Osteocyte (in vitro differentiated cells): ENCODE results near the gene ATF7. TPM values are rescaled to one million over a fixed set of nuclear protein-coding genes. Genes with fewer than 3 reads are reported as not detected.
A peak's percentile ranks its signal among the peaks of the same experiment; 100 is the strongest.
"Not testable (repeated sequence)": the region's sequence is repeated elsewhere in the genome, so short reads cannot be mapped to it uniquely, and the experiment has no call there.

Source experiments
- DNase-seq: peaks from one replicate; pipeline ENCODE4 v3.0.0; 2021; ENCODE audit warnings: mixed read lengths; ENCODE audit not compliant: unreplicated experiment; ENCODE audit errors: extremely low spot score
- H3K27ac Mint-ChIP-seq: one replicate; pipeline ENCODE4 v1.8.0; 2021; ENCODE audit warnings: mild to moderate bottlenecking, mixed read lengths; ENCODE audit not compliant: unreplicated experiment
- H3K27me3 Mint-ChIP-seq: one replicate; pipeline ENCODE4 v1.8.0; 2021; ENCODE audit warnings: mixed read lengths; ENCODE audit not compliant: unreplicated experiment
- H3K36me3 Mint-ChIP-seq: one replicate; pipeline ENCODE4 v1.8.0; 2021; ENCODE audit warnings: mixed read lengths; ENCODE audit not compliant: unreplicated experiment
- H3K4me1 Mint-ChIP-seq: one replicate; pipeline ENCODE4 v1.8.0; 2021; ENCODE audit warnings: mixed read lengths; ENCODE audit not compliant: unreplicated experiment
- H3K4me3 Mint-ChIP-seq: one replicate; pipeline ENCODE4 v1.8.0; 2021; ENCODE audit warnings: mild to moderate bottlenecking, moderate library complexity, mixed read lengths; ENCODE audit not compliant: unreplicated experiment
- H3K9me3 Mint-ChIP-seq: one replicate; pipeline ENCODE4 v1.8.0; 2021; ENCODE audit warnings: mixed read lengths; ENCODE audit not compliant: unreplicated experiment
- total RNA-seq: library from RNA; stranded (reverse); gene quantifications from 2 replicates; pipeline ENCODE4 v1.2.1, GENCODE V29; 2021
- TF ChIP-seq, protein P1 (sequence below): fragments of 200-600 bp; sonication (generic); IDR thresholded peaks from 2 replicates; pipeline ENCODE4 v1.5.0; 2021; ENCODE audit warnings: antibody characterized with exemption, mild to moderate bottlenecking, moderate library complexity

Gene ATF7
- total RNA-seq, 1 donor from 2014 or later: 50.0 TPM

DNA sequence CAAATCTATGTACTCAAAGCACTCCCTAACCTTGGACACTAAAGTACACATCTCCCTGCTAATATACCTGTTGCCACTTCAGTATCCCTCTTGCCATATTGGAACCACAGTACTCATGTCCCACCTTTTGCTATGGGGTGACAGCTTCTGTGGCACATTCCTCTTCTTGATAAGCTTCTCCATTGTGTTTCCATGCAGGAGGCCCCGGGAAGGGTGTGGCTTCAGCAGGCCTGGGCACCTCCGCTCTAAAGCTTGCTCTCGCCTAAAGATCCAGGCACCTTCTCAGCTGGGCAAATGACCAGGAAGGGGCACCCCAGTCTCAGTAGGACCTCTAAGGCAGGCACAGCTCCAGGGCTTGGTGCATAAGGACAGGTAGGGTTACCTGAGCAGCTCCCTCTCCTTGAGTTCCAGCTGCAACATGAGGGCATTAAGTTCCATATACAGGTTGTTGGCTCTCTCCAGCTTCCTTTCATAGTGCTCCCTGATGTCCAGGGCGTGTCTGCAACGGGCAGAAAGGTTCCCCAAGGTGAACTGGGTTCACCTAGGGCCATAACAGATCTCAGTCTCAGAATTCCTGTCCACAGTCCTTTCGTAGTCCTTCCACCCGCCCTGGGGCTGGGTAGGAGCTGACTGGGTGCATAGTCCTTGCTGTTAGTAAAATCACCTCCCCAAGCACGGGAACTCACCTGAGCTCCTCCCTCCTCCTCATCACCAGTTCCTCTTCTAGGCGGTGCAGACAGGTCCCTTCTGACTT lies 142.8 kb downstream of the ATF7 start:
- DNase-seq: no peak
- H3K4me1 Mint-ChIP-seq: peaks cover 6% of the 10 kb centered on the region
- TF ChIP-seq, protein P1, sequence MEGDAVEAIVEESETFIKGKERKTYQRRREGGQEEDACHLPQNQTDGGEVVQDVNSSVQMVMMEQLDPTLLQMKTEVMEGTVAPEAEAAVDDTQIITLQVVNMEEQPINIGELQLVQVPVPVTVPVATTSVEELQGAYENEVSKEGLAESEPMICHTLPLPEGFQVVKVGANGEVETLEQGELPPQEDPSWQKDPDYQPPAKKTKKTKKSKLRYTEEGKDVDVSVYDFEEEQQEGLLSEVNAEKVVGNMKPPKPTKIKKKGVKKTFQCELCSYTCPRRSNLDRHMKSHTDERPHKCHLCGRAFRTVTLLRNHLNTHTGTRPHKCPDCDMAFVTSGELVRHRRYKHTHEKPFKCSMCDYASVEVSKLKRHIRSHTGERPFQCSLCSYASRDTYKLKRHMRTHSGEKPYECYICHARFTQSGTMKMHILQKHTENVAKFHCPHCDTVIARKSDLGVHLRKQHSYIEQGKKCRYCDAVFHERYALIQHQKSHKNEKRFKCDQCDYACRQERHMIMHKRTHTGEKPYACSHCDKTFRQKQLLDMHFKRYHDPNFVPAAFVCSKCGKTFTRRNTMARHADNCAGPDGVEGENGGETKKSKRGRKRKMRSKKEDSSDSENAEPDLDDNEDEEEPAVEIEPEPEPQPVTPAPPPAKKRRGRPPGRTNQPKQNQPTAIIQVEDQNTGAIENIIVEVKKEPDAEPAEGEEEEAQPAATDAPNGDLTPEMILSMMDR: no peak
- H3K27ac Mint-ChIP-seq: no peak overlapping the region
- H3K4me3 Mint-ChIP-seq: no peak overlapping the region
- H3K9me3 Mint-ChIP-seq: no peaks in the 10 kb centered on the region
- H3K27me3 Mint-ChIP-seq: no peaks in the 10 kb centered on the region
- H3K36me3 Mint-ChIP-seq: peaks cover 29% of the 10 kb centered on the region

DNA sequence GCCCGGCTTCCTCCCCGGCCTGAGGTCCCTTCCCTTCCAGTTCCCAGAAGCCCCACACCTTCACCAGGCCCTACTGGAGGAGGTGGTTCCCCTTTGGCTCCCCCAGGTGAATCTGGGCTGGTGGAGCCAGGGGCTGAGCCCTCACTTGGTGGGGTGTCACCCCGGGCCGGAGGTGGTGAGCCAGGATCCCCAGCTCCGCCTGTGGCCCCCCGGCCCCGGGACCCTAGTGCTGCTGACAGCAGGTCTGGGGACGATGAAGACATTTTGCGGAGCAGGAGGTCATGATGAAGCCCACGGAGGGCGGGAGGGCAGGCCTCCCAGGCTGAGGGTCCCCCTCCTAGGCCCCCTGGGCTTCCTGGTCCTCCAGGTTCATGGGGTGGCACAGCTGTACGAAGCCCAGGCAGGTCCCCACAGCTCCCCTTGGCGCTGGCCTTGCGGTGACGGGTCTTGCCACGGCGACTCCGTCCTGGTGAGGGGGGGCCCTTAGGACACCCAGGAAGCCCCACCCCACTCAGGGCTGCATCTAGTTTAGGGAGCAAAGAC lies 143.5 kb downstream of the ATF7 start:
- TF ChIP-seq, protein P1: no peak
- Mint-ChIP-seq H3K4me1 (peaks cover 10% of the 10 kb centered on the region), H3K36me3 (peaks cover 31% of the 10 kb centered on the region), H3K4me3 (no peak overlapping the region), H3K27ac (peak overlapping the region; percentile 71), H3K9me3 (no peaks in the 10 kb centered on the region), H3K27me3 (no peaks in the 10 kb centered on the region)
- no peak for DNase-seq

DNA sequence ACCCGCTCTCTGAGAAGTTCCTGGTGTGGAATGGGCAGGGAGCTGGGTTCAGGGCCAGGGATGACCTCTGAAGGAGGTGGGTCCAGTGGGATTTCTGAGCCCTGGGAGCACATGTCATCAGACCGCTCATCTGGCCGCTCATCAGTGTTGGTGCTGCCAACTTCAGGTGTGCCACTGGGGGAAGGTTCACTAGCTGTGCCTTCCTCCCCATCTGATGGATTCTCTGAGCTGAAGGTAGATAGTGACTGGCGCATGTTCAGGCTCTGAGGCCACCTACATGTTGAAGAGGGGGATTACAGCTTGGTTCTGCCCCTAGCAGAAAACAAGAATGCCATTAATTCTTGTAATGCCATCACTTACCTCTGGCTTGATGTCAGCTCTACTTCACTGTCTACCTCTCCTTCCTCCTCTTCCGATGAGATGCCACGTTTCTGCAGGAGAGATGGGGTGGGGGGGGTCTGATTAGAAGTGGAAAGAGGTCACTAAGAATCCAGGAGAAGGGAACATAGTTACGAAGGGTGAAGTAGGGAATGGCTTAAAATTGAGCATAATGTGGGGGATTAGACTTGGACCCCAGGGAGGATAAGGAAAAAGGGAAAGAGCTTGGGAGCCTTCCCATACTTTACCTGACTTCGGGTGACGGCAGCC lies 144.1 kb downstream of the ATF7 start:
- H3K27me3 Mint-ChIP-seq: no peaks in the 10 kb centered on the region
- H3K4me1 Mint-ChIP-seq: peaks cover 10% of the 10 kb centered on the region
- peak overlapping the region; percentile 71 for H3K27ac Mint-ChIP-seq
- no peaks in the 10 kb centered on the region for H3K9me3 Mint-ChIP-seq
- TF ChIP-seq, protein P1: peak; percentile 25
- peaks cover 34% of the 10 kb centered on the region for H3K36me3 Mint-ChIP-seq
- no peak overlapping the region for H3K4me3 Mint-ChIP-seq
- DNase-seq: no peak

DNA sequence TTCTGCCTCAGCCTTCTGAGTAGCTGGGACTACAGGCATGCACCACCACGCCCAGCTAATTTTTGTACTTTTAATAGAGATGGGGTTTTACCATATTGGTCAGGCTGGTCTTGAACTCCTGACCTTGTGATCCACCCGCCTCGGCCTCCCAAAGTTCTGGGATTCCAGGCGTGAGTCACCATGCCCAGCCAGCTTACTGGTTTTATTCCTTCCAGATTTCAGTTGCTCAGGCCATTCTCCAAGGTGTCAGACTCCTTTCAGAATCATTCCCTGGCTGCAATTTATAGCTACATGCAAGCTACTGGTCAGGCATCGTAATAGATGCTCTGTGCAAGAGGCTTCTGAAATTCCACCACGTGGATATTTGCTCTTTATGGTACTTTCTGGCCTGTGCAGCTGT lies 144.7 kb downstream of the ATF7 start:
- DNase-seq, H3K4me3 Mint-ChIP-seq, H3K27me3 Mint-ChIP-seq, H3K27ac Mint-ChIP-seq, H3K9me3 Mint-ChIP-seq: not testable (repeated sequence)
- peaks cover 40% of the 10 kb centered on the region for H3K36me3 Mint-ChIP-seq
- H3K4me1 Mint-ChIP-seq: peaks cover 10% of the 10 kb centered on the region

DNA sequence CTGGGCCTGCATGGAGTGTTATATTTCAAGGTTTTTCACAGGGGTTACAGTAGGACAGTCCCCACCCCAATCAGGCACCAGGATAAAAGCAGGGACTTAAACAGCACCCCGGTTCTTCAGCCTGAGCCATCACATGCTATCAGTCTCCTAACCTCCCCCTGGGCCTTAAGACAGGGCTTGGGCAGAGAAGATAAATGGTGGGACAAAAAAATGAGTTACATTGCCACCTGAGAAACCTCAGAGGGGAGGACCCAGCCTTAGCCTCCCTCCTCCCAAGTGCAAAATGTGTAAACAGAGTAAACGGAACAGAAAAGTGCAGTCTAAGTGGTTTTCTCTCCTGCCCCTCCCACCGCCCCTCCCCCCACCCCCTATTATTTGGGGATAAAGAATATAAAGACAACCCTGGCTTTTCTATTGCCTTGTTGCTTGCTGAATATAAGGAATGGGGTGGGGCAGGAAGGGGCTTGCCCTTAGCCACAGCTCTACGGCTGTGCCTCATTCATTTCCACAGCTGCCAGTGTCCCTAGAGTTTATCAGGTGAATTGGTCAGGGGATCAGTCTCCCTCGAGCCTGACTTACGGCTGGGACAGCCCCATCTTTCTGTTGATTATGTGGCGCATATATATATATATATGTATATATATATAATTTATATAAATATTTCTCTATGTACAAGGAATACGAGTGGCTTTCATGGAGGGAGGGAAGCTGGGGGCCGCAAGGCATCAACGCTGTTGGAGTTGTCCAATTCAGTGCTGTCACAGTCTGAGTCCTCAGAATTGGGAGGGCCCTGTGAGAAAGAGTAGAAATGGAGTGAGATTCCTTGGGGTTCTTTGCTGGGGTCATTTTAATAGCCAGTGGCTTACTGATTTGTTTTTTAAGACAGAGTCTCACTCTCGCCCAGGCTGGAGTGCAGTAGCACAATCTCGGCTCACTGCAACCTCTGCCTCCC lies 145.4 kb downstream of the ATF7 start:
- H3K36me3 Mint-ChIP-seq: peaks cover 45% of the 10 kb centered on the region
- H3K4me3 Mint-ChIP-seq: no peak overlapping the region
- H3K9me3 Mint-ChIP-seq: no peaks in the 10 kb centered on the region
- no peaks in the 10 kb centered on the region for H3K27me3 Mint-ChIP-seq
- H3K4me1 Mint-ChIP-seq: peaks cover 13% of the 10 kb centered on the region
- no peak for DNase-seq
- TF ChIP-seq, protein P1: no peak
- H3K27ac Mint-ChIP-seq: no peak overlapping the region
